Neural progenitor cell (in vitro differentiated cells): ENCODE measurements around the gene SMG1. TPM values are rescaled to one million over a fixed set of nuclear protein-coding genes. Genes with fewer than 3 reads are reported as not detected.

Source experiments
- DNase-seq: peaks from one replicate; pipeline ENCODE4 v3.0.0-alpha.2; 2016; ENCODE audit warnings: low spot score
- H2AFZ ChIP-seq: fragments of 200-600 bp; sonication (generic); replicated peaks from 2 replicates; pipeline ENCODE4 v1.6.1; 2016; ENCODE audit warnings: antibody characterized with exemption
- H3F3A ChIP-seq: fragments of 200-600 bp; sonication (generic); 2 replicates; pipeline ENCODE4 v1.6.1; 2016; ENCODE audit warnings: antibody characterized with exemption, low read depth
- H3K27ac ChIP-seq: fragments of 200-600 bp; sonication (generic); 2 replicates; pipeline ENCODE4 v1.5.1; 2016; ENCODE audit warnings: mild to moderate bottlenecking
- H3K27me3 ChIP-seq: fragments of 200-600 bp; sonication (generic); 2 replicates; pipeline ENCODE4 v1.6.1; 2016; ENCODE audit warnings: mild to moderate bottlenecking, moderate library complexity
- H3K36me3 ChIP-seq: fragments of 200-600 bp; sonication (generic); 2 replicates; pipeline ENCODE4 v1.5.1; 2016
- H3K4me1 ChIP-seq: fragments of 200-600 bp; sonication (generic); 2 replicates; pipeline ENCODE4 v1.6.1; 2016; ENCODE audit warnings: mixed run types
- H3K4me2 ChIP-seq: fragments of 200-600 bp; sonication (generic); 2 replicates; pipeline ENCODE4 v1.6.1; 2016
- H3K4me3 ChIP-seq: fragments of 200-600 bp; sonication (generic); 2 replicates; pipeline ENCODE4 v1.5.1; 2016
- H3K79me2 ChIP-seq: fragments of 200-600 bp; sonication (generic); 2 replicates; pipeline ENCODE4 v1.6.1; 2016; ENCODE audit warnings: low read depth
- H3K9ac ChIP-seq: fragments of 200-600 bp; sonication (generic); 2 replicates; pipeline ENCODE4 v1.6.1; 2016
- H3K9me3 ChIP-seq: fragments of 200-600 bp; sonication (generic); 2 replicates; pipeline ENCODE4 v1.5.1; 2016; ENCODE audit warnings: low read depth
- H4K20me1 ChIP-seq: fragments of 200-600 bp; sonication (generic); 2 replicates; pipeline ENCODE4 v1.6.1; 2016; ENCODE audit warnings: low read depth
- H3K27ac Mint-ChIP-seq: 3 replicates; pipeline ENCODE4 v1.8.0; 2021; ENCODE audit warnings: mixed read lengths
- H3K27me3 Mint-ChIP-seq: 2 replicates; pipeline ENCODE4 v1.8.0; 2022; ENCODE audit warnings: low read depth, mild to moderate bottlenecking, inconsistent platforms, moderate library complexity, mixed read lengths; ENCODE audit not compliant: insufficient read depth
- H3K36me3 Mint-ChIP-seq: 3 replicates; pipeline ENCODE4 v1.8.0; 2021; ENCODE audit warnings: mixed read lengths
- H3K4me1 Mint-ChIP-seq: 3 replicates; pipeline ENCODE4 v1.8.0; 2021; ENCODE audit warnings: mixed read lengths
- H3K4me3 Mint-ChIP-seq: 3 replicates; pipeline ENCODE4 v1.8.0; 2021; ENCODE audit warnings: mild to moderate bottlenecking, moderate library complexity, mixed read lengths
- H3K9me3 Mint-ChIP-seq: 3 replicates; pipeline ENCODE4 v1.8.0; 2020; ENCODE audit warnings: mixed read lengths
- CTCF ChIP-seq: fragments of 200-600 bp; sonication (generic); IDR thresholded peaks from 2 replicates; pipeline ENCODE4 v1.5.1; 2017; ENCODE audit warnings: antibody characterized with exemption, mild to moderate bottlenecking
- EZH2 ChIP-seq: fragments of 200-600 bp; sonication (generic); IDR thresholded peaks from 2 replicates; pipeline ENCODE4 v1.6.1; 2017; ENCODE audit warnings: antibody characterized with exemption, mild to moderate bottlenecking, moderate library complexity
- EZH2phosphoT487 ChIP-seq: fragments of 200-600 bp; sonication (generic); IDR thresholded peaks from 2 replicates; pipeline ENCODE4 v1.6.1; 2017; ENCODE audit warnings: antibody characterized with exemption
- total RNA-seq: library from RNA; depleted of rRNA; stranded (reverse); fragments of >200 nt; gene quantifications from 2 replicates; pipeline ENCODE4 v1.2.3, GENCODE V29; 2015; ENCODE audit warnings: low replicate concordance

SMG1 gene
- total RNA-seq, 1 donor from 2014 or later: 69.7 TPM

DNA sequence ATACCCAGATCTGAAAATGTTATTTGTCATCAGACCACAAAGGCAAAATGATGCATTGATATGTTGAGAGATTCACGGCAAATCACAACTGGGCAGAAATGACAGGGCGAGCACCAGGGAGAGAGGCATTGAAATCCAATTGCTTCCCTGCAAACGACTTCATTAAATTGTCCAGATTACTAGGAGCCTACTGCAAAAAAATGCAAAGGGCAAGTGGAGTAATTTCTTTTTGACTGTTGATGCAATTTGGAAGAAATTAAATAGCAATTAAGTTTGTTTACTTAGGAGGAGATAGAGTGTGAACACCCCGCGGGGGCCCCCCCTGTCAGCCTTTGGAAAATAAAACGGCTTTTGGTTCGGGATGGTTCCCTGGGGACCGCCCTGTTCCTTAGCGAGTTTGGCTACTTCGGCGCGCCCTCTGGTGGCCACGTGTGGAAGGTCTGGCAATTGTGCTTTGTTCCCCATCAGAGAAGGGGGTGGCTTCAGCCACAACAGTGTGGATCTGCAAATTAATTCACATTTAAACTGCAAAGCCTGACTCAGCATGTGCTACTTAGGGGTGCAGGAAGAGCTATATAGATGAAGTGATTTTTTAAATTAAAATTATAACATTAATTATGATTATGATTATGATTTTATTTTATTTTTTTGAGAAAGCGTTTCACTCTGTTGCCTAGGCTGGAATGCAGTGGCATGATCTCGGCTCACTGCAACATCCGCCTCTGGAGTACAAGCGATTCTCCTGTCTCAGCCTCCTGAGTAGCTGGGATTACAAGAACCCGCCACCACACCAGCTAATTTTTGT, 43.0 kb upstream of the SMG1 start:
- H3K27ac ChIP-seq: no peak overlapping the region
- Mint-ChIP-seq H3K4me3 (peak overlapping the region; percentile 42), H3K27me3 (peaks cover 3% of the 10 kb centered on the region), H3K4me1 (peaks cover 11% of the 10 kb centered on the region), H3K9me3 (no peaks in the 10 kb centered on the region), H3K27ac (no peak overlapping the region), H3K36me3 (no peaks in the 10 kb centered on the region)
- no peak overlapping the region for H3K9ac ChIP-seq
- H3K79me2 ChIP-seq: no peaks in the 10 kb centered on the region
- H3F3A ChIP-seq: peaks cover 6% of the 10 kb centered on the region
- TF ChIP-seq CTCF: peak; percentile 97
- no peak for TF ChIP-seq EZH2phosphoT487
- TF ChIP-seq EZH2: no peak
- peak; percentile 88 for DNase-seq
- peak overlapping the region; percentile 88 for H2AFZ ChIP-seq
- no peaks in the 10 kb centered on the region for H3K36me3 ChIP-seq
- H4K20me1 ChIP-seq: no peaks in the 10 kb centered on the region
- peak overlapping the region; percentile 52 for H3K4me3 ChIP-seq
- no peaks in the 10 kb centered on the region for H3K9me3 ChIP-seq
- no peaks in the 10 kb centered on the region for H3K27me3 ChIP-seq
- H3K4me1 ChIP-seq: peaks cover 5% of the 10 kb centered on the region
- peak overlapping the region; percentile 92 for H3K4me2 ChIP-seq

DNA sequence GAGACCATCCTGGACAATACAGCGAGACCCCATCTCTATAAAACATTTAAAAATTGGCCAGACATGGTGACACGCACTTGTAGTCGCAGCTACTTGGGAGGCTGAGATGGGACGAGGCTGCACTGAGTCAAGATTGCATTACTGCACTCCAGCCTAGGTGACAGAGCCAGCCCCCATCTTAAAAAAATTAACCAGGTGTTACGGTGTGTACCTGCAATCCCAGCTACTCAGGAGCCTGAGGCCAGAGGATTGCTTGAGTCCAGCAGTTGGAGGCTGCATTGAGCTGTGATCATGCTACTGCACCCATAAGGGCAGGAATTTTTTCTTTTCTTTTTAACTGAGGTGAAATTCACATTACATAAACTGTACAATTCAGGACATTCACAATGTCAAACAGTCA, 40.6 kb upstream of the SMG1 start:
- no peak overlapping the region for H3K4me2 ChIP-seq
- Mint-ChIP-seq H3K36me3 (no peaks in the 10 kb centered on the region), H3K27me3 (peaks cover 2% of the 10 kb centered on the region), H3K4me1 (peaks cover 11% of the 10 kb centered on the region), H3K9me3 (no peaks in the 10 kb centered on the region), H3K4me3 (no peak overlapping the region), H3K27ac (no peak overlapping the region)
- no peak overlapping the region for H3K27ac ChIP-seq
- H3K36me3 ChIP-seq: no peaks in the 10 kb centered on the region
- H3K79me2 ChIP-seq: no peaks in the 10 kb centered on the region
- no peak overlapping the region for H3K9ac ChIP-seq
- H3K9me3 ChIP-seq: no peaks in the 10 kb centered on the region
- no peaks in the 10 kb centered on the region for H3K27me3 ChIP-seq
- no peaks in the 10 kb centered on the region for H4K20me1 ChIP-seq
- no peak overlapping the region for H3K4me3 ChIP-seq
- no peak overlapping the region for H2AFZ ChIP-seq
- TF ChIP-seq CTCF (no peak), EZH2phosphoT487 (no peak)
- no peak for DNase-seq
- H3K4me1 ChIP-seq: peaks cover 5% of the 10 kb centered on the region
- peaks cover 6% of the 10 kb centered on the region for H3F3A ChIP-seq

- H3K4me3 ChIP-seq: no peak overlapping the region
- H3K4me3 Mint-ChIP-seq: no peak overlapping the region
- no peaks in the 10 kb centered on the region for H3K36me3 Mint-ChIP-seq
- no peaks in the 10 kb centered on the region for H3K9me3 ChIP-seq
- no peaks in the 10 kb centered on the region for H3K27me3 ChIP-seq
- peaks cover 5% of the 10 kb centered on the region for H3K4me1 ChIP-seq
- no peaks in the 10 kb centered on the region for H4K20me1 ChIP-seq
- no peaks in the 10 kb centered on the region for H3K79me2 ChIP-seq
- peaks cover 11% of the 10 kb centered on the region for H3K4me1 Mint-ChIP-seq
- H3K36me3 ChIP-seq: no peaks in the 10 kb centered on the region
- no peak overlapping the region for H3K4me2 ChIP-seq
- no peak overlapping the region for H3K27ac ChIP-seq
- H3K27ac Mint-ChIP-seq: no peak overlapping the region
- H2AFZ ChIP-seq: no peak overlapping the region
- no peaks in the 10 kb centered on the region for H3K9me3 Mint-ChIP-seq
- TF ChIP-seq CTCF (no peak), EZH2 (no peak), EZH2phosphoT487 (no peak)
- H3K9ac ChIP-seq: no peak overlapping the region
- DNase-seq: no peak
- peaks cover 2% of the 10 kb centered on the region for H3K27me3 Mint-ChIP-seq
- peaks cover 6% of the 10 kb centered on the region for H3F3A ChIP-seq
Observed at GRCh38 chr16:18965555-18965954, 39.3 kb upstream of the SMG1 start.
